Measurements from ENCODE around the gene FBXW9.
A peak's percentile ranks its signal among the peaks of the same experiment; 100 is the strongest.

Gene FBXW9

DNA sequence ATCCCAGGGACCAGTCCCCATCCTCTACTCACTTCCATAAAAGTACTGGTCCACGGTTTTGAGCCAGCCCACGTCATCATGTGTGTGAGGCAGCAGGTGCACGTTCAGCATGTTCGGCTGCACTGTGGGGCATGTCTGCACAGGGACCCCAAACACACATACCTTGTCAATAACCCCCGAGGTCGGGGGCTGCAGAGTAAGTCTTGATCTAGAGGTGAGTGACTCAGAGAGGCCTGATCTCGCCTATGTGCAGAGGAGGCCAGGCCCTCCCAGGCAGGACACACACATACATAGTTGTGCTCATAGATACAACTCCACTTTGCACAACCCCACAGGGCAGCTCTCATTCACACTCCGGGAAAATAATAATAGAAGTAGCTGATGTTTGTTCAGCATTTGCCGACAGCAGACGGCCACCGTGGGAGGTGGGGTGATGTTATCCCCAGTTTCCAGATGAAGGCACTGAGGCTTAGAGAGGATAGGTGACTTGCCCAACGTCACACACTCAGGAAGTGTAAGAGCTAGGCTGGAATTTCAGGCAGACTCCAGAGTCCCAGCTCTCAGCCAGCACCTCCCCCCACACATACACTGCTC, 30.7 kb downstream of the FBXW9 start:
- CTCF ChIA-PET, result no interaction called here

DNA sequence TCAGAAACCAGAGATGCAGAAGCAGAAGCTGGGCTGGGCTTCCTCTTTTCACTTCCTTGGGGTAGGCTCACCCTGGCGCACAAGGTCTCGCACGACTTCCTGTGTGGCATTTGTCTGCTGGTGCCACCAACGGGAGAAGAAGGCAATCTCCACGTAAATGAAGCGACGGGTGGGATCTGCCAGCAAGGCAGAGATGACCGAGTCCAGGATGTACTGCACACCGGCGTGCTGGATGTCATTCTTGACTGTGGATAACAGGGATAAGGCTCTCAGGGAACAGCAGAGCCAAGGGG, 31.2 kb downstream of the FBXW9 start:
- CTCF ChIA-PET, result no interaction called here
- POLR2A ChIA-PET, result interaction anchor here (1.7 to 2.1 kb wide), 2 partner anchors 16 to 54 kb away, joined by 9 to 12 read pairs; partner anchors contain the start of genes DHPS, ZNF490 and ZNF791
- TF ChIP-seq FOXA1 (IDR thresholded peaks at IDR 0.05) (no peak), ELF4 (IDR thresholded peaks at IDR 0.05) (no peak), TARDBP (IDR thresholded peaks at IDR 0.05) (no peak), FOXK2 (IDR thresholded peaks at IDR 0.05) (no peak), SUZ12 (IDR thresholded peaks at IDR 0.05) (no peak), LEF1 (IDR thresholded peaks at IDR 0.05; ENCODE audit: borderline replicate concordance) (no peak), NFRKB (IDR thresholded peaks at IDR 0.05) (no peak), CTBP1 (IDR thresholded peaks at IDR 0.05; ENCODE audit: borderline replicate concordance) (no peak)
- TF ChIP-seq, protein P1, sequence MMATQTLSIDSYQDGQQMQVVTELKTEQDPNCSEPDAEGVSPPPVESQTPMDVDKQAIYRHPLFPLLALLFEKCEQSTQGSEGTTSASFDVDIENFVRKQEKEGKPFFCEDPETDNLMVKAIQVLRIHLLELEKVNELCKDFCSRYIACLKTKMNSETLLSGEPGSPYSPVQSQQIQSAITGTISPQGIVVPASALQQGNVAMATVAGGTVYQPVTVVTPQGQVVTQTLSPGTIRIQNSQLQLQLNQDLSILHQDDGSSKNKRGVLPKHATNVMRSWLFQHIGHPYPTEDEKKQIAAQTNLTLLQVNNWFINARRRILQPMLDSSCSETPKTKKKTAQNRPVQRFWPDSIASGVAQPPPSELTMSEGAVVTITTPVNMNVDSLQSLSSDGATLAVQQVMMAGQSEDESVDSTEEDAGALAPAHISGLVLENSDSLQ (IDR thresholded peaks at IDR 0.05), result no peak
- DNase-seq (ENCODE audit: extremely low spot score), result no peak

More for the DNA sequence above, 30.7 kb downstream of the FBXW9 start:
- DNase-seq (ENCODE audit: extremely low spot score), result no peak
- TF ChIP-seq NFRKB (IDR thresholded peaks at IDR 0.05), result no peak
- no peak for TF ChIP-seq TARDBP (IDR thresholded peaks at IDR 0.05)
- TF ChIP-seq SUZ12 (IDR thresholded peaks at IDR 0.05), result no peak
- no peak for TF ChIP-seq ZNF384 (IDR thresholded peaks at IDR 0.05)
- TF ChIP-seq FOXK2 (IDR thresholded peaks at IDR 0.05), result no peak
- no peak for TF ChIP-seq FOXA1 (IDR thresholded peaks at IDR 0.05)
- no peak for TF ChIP-seq CTBP1 (IDR thresholded peaks at IDR 0.05; ENCODE audit: borderline replicate concordance)
- no peak for TF ChIP-seq SP1 (IDR thresholded peaks at IDR 0.05)
- TF ChIP-seq HDGF (IDR thresholded peaks at IDR 0.05; ENCODE audit: borderline replicate concordance), result no peak
- no peak for TF ChIP-seq ARNT (IDR thresholded peaks at IDR 0.05)
- TF ChIP-seq LEF1 (IDR thresholded peaks at IDR 0.05; ENCODE audit: borderline replicate concordance), result no peak
- no peak for TF ChIP-seq BHLHE40 (IDR thresholded peaks at IDR 0.05; ENCODE audit: borderline replicate concordance)
- TF ChIP-seq L3MBTL2 (conservative IDR thresholded peaks at IDR 0.05), result no peak
- TF ChIP-seq, protein P1 (IDR thresholded peaks at IDR 0.05), result no peak
- no peak for TF ChIP-seq FOXM1 (IDR thresholded peaks at IDR 0.05; ENCODE audit: borderline replicate concordance)
- POLR2A ChIA-PET, result interaction anchor here (1.2 to 2.1 kb wide), 3 partner anchors 11 to 55 kb away, joined by 4 to 12 read pairs (median 9); partner anchors contain the start of genes DHPS, ZNF490 and ZNF791

DNA sequence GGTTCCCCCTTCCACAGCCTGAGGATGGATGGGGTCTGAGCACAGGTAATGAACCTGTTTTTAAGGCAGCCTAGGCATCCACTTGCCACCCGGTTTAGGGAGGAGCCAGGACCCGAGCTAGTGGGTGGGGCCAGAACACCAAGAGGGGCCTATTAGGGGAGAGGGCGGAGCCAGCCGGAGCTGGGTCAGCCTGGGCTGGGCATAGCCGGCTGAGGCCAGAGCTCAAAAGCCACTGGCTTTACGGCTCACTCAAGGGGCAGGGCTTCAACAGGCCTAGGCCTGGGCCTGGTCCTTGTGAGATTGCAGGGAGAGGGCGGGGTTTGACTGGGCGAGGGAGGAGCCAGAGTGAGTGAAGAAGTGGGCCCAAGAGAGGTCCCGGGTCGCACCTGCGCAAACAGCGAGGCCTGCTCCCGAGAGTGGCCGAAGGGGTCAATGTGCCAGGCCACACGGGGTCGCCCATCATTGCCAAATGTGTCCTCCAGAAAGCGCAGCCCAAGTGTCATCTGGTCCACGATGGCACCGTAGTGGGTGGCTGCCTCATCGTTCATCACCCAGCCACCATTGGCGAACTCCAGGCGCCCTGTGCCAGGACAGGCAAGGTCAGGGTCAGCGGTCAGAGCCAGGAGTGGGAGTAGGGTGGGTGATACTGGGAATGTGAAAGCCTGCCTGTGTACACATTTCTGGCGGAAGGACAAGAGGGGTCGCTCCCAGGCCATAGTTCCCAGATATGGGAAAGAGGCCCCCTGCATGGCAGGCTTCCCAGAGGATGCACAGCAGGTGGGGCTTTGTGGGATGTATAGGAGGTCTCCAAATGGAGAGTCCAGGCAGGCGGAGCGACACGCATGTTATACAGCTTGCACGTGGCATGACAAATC, 31.8 kb downstream of the FBXW9 start:
- CTCF ChIA-PET, result no interaction called here
- TF ChIP-seq BHLHE40 (IDR thresholded peaks at IDR 0.05; ENCODE audit: borderline replicate concordance) (no peak), SUZ12 (IDR thresholded peaks at IDR 0.05) (no peak), HDGF (IDR thresholded peaks at IDR 0.05; ENCODE audit: borderline replicate concordance) (no peak), LEF1 (IDR thresholded peaks at IDR 0.05; ENCODE audit: borderline replicate concordance) (no peak), CTBP1 (IDR thresholded peaks at IDR 0.05; ENCODE audit: borderline replicate concordance) (no peak), FOXM1 (IDR thresholded peaks at IDR 0.05; ENCODE audit: borderline replicate concordance) (no peak), NFRKB (IDR thresholded peaks at IDR 0.05) (no peak)
- TF ChIP-seq, protein P1 (IDR thresholded peaks at IDR 0.05), result no peak
- POLR2A ChIA-PET, result interaction anchor here (0.6 kb wide), 1 partner anchor 54 kb away, joined by 3 read pairs; the partner anchor contains the start of genes ZNF490 and ZNF791
- peak; percentile 51 for DNase-seq (ENCODE audit: extremely low spot score)

DNA sequence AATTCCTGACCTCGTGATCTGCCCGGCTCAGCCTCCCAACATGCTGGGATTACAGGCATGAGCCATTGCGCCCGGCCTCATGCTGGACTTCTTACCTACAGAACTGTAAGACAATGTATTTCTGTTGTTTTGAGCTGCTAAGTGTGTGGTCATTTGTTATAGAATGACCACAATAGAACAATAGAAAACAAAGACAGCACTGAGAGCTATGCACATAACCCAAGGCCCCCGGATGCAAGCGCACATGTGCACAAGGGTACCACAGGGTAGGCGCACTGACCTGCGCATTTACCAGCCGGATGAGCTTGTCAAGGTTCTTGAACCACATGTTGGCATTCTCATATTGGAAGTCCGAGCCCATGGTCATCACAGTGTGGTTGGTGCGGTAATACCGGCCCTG, 35.5 kb downstream of the FBXW9 start:
- POLR2A ChIA-PET, result no interaction called here
- DNase-seq (ENCODE audit: extremely low spot score), result no peak
- CTCF ChIA-PET, result no interaction called here
- TF ChIP-seq FOXK2 (IDR thresholded peaks at IDR 0.05) (no peak), SP1 (IDR thresholded peaks at IDR 0.05) (no peak), FOXA1 (IDR thresholded peaks at IDR 0.05) (no peak), L3MBTL2 (conservative IDR thresholded peaks at IDR 0.05) (no peak), NFRKB (IDR thresholded peaks at IDR 0.05) (no peak), HDGF (IDR thresholded peaks at IDR 0.05; ENCODE audit: borderline replicate concordance) (no peak), ELF4 (IDR thresholded peaks at IDR 0.05) (no peak), CTBP1 (IDR thresholded peaks at IDR 0.05; ENCODE audit: borderline replicate concordance) (no peak), FOXM1 (IDR thresholded peaks at IDR 0.05; ENCODE audit: borderline replicate concordance) (no peak), SUZ12 (IDR thresholded peaks at IDR 0.05) (no peak), BHLHE40 (IDR thresholded peaks at IDR 0.05; ENCODE audit: borderline replicate concordance) (no peak), ARNT (IDR thresholded peaks at IDR 0.05) (no peak), LEF1 (IDR thresholded peaks at IDR 0.05; ENCODE audit: borderline replicate concordance) (no peak), TARDBP (IDR thresholded peaks at IDR 0.05) (no peak)
- TF ChIP-seq, protein P1 (IDR thresholded peaks at IDR 0.05), result no peak

DNA sequence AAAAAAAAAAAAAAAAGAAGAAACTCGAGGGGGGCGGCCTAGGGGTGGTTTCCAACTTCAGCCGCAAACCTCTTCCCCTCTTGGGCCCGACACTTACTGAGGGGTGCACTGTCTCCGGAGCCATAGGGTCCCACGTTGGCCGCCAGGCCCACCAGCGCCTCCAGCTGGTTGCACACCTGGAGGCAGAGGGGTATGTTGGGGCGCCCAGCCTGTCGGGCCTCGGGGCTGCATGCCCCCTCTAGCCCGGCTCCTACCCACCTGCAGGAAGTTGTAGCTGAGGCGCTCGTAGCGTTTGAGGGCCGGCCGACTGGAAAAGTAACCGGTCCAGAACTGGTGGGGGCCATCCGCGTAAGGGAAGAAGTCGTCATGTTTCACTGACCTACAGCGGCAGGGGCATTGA, 38.5 kb downstream of the FBXW9 start:
- ChIA-PET POLR2A (no interaction called here), CTCF (no interaction called here)
- TF ChIP-seq TARDBP (IDR thresholded peaks at IDR 0.05) (no peak), NFRKB (IDR thresholded peaks at IDR 0.05) (no peak), ELF4 (IDR thresholded peaks at IDR 0.05) (no peak), ZNF384 (IDR thresholded peaks at IDR 0.05) (no peak), SP1 (IDR thresholded peaks at IDR 0.05) (no peak), LEF1 (IDR thresholded peaks at IDR 0.05; ENCODE audit: borderline replicate concordance) (no peak), ARNT (IDR thresholded peaks at IDR 0.05) (no peak), FOXM1 (IDR thresholded peaks at IDR 0.05; ENCODE audit: borderline replicate concordance) (no peak), CTBP1 (IDR thresholded peaks at IDR 0.05; ENCODE audit: borderline replicate concordance) (no peak), FOXA1 (IDR thresholded peaks at IDR 0.05) (no peak), FOXK2 (IDR thresholded peaks at IDR 0.05) (no peak), HDGF (IDR thresholded peaks at IDR 0.05; ENCODE audit: borderline replicate concordance) (no peak), BHLHE40 (IDR thresholded peaks at IDR 0.05; ENCODE audit: borderline replicate concordance) (no peak), SUZ12 (IDR thresholded peaks at IDR 0.05) (no peak), L3MBTL2 (conservative IDR thresholded peaks at IDR 0.05) (no peak)
- DNase-seq (ENCODE audit: extremely low spot score), result no peak

All from HEK293T (cell line).